Left lobe of liver (tissue), 2 donors: ENCODE results near the gene CD99. TPM values are rescaled to one million over a fixed set of nuclear protein-coding genes. Genes with fewer than 3 reads are reported as not detected.

Experiments
- ATAC-seq: fragments of 200-7000 bp; cut with Tn5 transposase; one replicate; pipeline ENCODE4 v1.9.1; 2020; ENCODE audit warnings: mild to moderate bottlenecking, moderate library complexity
- DNase-seq: peaks from one replicate; pipeline ENCODE4 v3.0.0-alpha.2; 2020; ENCODE audit warnings: low spot score
- total RNA-seq: library from RNA; stranded (reverse); gene quantifications from one replicate; pipeline ENCODE4 v1.2.1, GENCODE V29; 2021
- donor health status: DM: no; HTN: no; CAD: no; lungs with moderate emphysema.
- donor health status: DM: no; HTN: yes; CAD: no.

The CD99 gene
- total RNA-seq, 1 donor from 2014 or later: 152 TPM

DNA sequence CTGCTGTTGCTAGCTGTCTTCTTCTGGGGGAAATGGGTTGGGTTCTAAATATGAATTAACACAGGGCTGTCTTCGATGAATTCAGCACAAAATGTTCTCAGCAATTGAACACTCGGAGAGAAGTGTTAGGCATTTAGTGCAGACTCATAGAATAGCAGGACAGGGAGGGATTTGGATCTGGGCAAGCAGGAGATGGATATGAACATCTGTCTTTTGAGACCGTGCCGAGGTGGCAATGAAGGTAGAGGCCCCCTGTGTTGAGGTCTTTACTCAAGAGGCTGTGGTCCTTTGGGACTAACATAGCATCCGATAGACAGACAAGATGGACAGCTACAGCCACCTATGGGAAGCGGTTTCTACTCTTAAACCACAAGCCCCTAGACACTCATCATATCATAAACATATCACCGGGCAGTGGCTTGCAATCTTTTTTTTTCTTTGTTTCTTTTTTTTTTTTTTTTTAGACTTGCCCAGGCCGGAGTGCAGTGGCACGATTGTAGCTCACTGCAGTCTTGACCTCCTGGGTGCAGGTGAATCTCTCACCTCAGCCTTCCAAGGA lies 6.7 kb downstream of the CD99 start:
- no peak for DNase-seq
- ATAC-seq: no peak

DNA sequence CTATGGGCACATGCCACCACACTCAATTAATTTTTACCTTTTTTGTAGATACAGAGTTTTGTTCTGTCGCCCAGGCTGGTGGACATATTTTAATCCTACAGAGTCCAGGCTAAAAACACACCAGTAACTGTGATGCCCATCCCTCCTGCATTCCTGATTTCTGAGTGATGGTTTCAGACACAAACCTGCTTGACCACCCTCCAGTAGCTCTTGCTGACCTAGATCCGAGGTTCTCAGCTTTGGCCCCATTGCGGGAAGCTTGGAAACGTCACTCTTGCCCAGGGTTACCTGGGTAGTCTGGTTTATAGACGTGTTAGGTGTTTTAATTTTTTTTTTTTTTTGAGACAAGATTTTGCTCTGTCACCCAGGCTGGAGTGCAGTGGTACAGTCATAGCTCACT lies 7.5 kb downstream of the CD99 start:
- ATAC-seq (no peak), DNase-seq (no peak)

- DNase-seq (no peak), ATAC-seq (no peak)
Measured at GRCh38 chrX:2699959-2700358, 8.9 kb downstream of the CD99 start.

- DNase-seq (no peak), ATAC-seq (no peak)
Measured at GRCh38 chrX:2700405-2701320, 9.6 kb downstream of the CD99 start.

DNA sequence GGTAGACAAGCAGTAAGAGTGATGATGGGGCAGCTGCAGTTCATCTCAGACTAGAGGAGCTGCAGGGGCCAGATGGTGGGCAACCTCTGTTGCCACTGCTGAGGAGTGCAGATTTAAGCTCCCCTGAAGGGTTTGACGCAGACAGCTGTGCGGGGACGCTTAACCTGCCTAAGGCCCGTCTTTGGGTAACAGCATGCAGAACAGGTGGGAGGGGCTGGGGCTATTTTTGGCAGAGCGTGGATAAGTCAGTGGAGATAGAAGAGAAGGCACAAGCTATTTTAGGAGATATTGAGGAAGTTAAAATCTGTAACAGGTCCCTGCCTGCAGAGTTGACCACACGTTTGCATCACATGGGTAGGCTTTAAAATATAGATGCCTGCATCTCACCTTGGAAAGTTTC lies 10.5 kb downstream of the CD99 start:
- DNase-seq (no peak), ATAC-seq (no peak)

GRCh38 chrX:2703991-2704369 lies 12.9 kb downstream of the CD99 start:
- ATAC-seq (no peak), DNase-seq (no peak)

- ATAC-seq: peak; percentile 78
- DNase-seq: no peak
Measured at GRCh38 chrX:2705046-2705832, 14.1 kb downstream of the CD99 start.

- ATAC-seq: peak; percentile 61
- DNase-seq: peak; percentile 53
Measured at GRCh38 chrX:2707334-2707760, 16.3 kb downstream of the CD99 start.

DNA sequence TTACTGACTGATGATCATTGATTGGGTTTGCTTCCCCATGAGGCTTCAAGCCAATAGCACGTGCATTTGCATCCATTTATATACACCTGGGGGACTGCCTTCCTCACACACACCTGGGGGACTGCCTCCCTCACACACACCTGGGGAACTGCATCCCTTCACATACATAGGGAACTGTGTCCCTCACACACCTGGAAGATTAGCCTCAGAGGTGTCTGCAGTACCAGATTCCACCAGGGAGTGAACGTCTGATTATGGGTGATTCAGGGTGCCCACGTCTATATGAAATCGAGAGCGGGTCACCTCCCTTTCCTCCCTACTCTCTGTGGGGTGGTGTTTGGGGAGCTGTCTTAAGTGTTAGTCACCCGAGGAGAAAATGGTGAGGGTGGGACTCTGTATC lies 16.9 kb downstream of the CD99 start:
- ATAC-seq (no peak), DNase-seq (no peak)

DNA sequence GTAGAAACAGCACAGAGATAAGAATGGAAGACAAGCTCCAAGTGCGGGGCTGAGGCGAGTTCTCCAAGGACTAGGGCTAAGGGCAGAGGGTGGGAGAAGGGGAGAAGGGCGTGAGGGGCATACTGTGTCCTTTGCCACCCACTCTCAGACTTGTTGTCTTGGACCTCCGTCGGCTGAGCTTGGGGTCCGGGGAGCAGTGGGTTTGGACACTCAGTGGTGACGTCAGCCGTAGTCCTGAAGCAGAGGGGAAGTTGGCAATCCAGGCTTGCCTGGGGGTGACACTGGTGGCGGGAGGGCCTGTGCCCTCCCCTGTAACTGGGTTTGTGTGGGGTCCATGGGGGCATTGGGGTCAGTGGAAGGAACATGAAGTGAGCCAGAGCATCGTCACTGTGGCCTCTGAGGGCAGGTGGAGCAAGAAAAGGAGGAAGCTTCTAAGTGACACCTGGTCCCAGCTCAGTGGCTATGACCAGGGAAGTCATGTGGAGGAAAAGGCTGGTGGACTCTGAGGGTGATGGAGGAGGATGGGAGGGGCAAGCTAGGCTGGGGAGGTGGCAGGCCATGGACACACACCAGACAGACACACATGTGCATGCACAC lies 17.6 kb downstream of the CD99 start:
- ATAC-seq (no peak), DNase-seq (no peak)

DNA sequence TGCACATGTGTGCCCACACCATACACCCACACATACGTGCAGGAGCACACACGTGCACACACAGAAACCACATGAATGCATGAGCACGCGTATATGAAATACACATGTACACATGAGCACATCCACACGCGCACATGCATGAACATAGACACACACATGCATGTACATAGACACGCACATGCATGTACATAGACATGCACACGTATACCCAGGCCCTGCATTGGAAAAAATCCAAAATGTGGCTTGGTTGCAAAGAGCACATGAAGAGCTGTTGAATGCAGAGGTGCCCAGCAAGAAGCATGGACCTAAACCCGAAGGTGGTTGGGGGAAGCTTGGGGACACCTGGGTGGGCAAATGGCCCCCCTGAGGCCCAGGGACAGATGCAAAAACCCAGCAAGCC lies 18.5 kb downstream of the CD99 start:
- ATAC-seq (no peak), DNase-seq (no peak)

DNA sequence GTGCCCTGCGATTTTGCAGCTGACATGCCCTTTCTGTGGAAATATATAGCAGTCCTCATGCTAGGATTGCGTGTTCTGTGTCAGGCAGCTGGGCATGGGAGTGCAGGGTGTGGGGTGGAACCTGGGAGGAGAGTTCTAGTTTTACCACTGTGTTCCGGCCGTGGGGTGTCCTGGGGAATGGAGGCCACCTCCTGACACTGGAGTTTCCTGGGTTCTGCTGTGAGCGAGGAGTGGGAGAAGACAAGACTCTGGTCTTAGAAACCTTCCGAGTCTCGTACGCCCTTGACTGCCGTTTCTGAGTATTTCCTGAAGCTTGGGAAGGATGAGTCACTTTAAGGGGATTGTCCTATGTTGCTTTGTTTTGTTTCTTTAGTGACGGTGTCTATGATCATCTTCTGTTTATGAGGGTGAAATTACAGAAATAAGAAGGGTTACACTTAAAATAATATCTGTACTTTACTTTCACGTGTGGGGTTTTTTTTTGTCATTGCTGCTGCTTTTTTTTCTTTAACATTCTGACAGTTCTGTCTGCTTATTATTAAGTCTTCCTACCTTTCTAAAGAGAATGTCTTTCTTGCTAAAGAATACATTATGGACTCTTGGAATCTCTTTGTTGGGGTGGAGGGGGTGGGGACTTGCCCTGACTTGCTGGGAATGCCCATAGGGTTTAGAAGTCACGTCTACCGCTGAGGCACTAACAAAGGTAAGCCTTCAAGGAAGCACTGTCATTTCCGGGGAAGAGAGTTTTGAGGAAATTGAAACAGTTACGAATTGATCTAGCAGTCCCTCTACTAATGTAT lies 19.1 kb downstream of the CD99 start:
- no peak for ATAC-seq
- no peak for DNase-seq

GRCh38 chrX:2711441-2711840 lies 20.3 kb downstream of the CD99 start:
- no peak for DNase-seq

GRCh38 chrX:2712428-2712827 lies 21.3 kb downstream of the CD99 start:
- DNase-seq: no peak
- no peak for ATAC-seq

More at GRCh38 chrX:2711441-2711840, 20.3 kb downstream of the CD99 start:
- no peak for ATAC-seq

- no peak for DNase-seq
- ATAC-seq: no peak
Measured at GRCh38 chrX:2712890-2713840, 22.1 kb downstream of the CD99 start.

GRCh38 chrX:2714551-2714950 lies 23.5 kb downstream of the CD99 start:
- ATAC-seq (no peak), DNase-seq (no peak)

- DNase-seq: no peak
- no peak for ATAC-seq
Measured at GRCh38 chrX:2715066-2715600, 24.0 kb downstream of the CD99 start.

- no peak for DNase-seq
- ATAC-seq: no peak
Measured at GRCh38 chrX:2717312-2717711, 26.2 kb downstream of the CD99 start.

DNA sequence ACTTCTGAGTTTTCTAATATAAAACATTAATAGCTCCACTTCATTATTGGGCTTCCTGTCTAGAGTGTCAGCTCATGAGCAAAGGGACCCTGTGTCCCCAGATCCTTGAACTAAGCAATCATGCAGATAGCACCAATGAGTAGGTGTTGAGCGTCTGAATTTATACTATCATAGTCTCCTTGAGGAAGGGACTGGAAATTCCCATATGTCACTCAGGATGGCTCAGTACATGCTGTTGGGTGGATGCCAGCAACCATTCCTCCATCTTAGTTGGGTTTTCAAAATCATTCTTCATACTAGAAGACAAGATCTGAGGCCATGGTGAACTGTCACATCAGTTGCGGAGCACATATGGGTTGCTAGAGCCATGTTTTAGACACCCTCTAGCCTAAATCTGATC lies 27.7 kb downstream of the CD99 start:
- no peak for DNase-seq
- ATAC-seq: no peak
